Transverse colon (tissue), 4 donors: ENCODE measurements around the gene TMEM184A. TPM values are rescaled to one million over a fixed set of nuclear protein-coding genes. Genes with fewer than 3 reads are reported as not detected.

ENCODE experiments used
- DNase-seq: peaks from one replicate; pipeline ENCODE4 v3.0.0-alpha.2; 2019
- H3K27ac ChIP-seq, 4 donors: fragments of 200-600 bp; sonication (generic); 2 replicates each; pipeline ENCODE4 v1.5.1; 2016 to 2018; ENCODE audit warnings: inconsistent platforms in 4 of 4
- H3K27me3 ChIP-seq: fragments of 200-600 bp; sonication (generic); 2 replicates; pipeline ENCODE4 v1.5.1; 2017; ENCODE audit warnings: inconsistent platforms
- H3K36me3 ChIP-seq, 4 donors: fragments of 200-600 bp; sonication (generic); 2 replicates each; pipeline ENCODE4 v1.5.1; 2017 to 2019; ENCODE audit warnings: inconsistent platforms in 4 of 4
- H3K4me1 ChIP-seq, 4 donors: fragments of 200-600 bp; sonication (generic); 2 replicates each; pipeline ENCODE4 v1.5.1; 2017 to 2020; ENCODE audit warnings: inconsistent platforms in 4 of 4
- H3K4me3 ChIP-seq, 4 donors: fragments of 200-600 bp; sonication (generic); 1 replicate in 1 of 4; 2 replicates in 3 of 4; pipeline versions ENCODE4 v1.5.1 to v1.6.1; 2017 to 2019; ENCODE audit warnings: inconsistent platforms in 4 of 4
- H3K9me3 ChIP-seq, 2 donors: fragments of 200-600 bp; sonication (generic); 2 replicates each; pipeline ENCODE4 v1.5.1; 2017 to 2019; ENCODE audit warnings: inconsistent platforms in 2 of 2
- CTCF ChIP-seq, 5 experiments: fragments of 200-600 bp in 3 of 5; fragments of 450-650 bp in 2 of 5; sonication (generic) in 3 of 5; IDR thresholded peaks; 1 replicate in 2 of 5; 2 replicates in 3 of 5; pipeline ENCODE4 v1.5.1; 2016 to 2017; ENCODE audit warnings: antibody characterized with exemption in 5 of 5, inconsistent platforms in 3 of 5, mild to moderate bottlenecking in 2 of 5, moderate library complexity in 1 of 5
- EP300 ChIP-seq: sonication (generic); formaldehyde crosslinking; IDR thresholded peaks from one replicate; pipeline ENCODE4 v1.6.1; 2017; ENCODE audit warnings: antibody characterized with exemption, low read depth
- POLR2A ChIP-seq: fragments of 450-650 bp; IDR thresholded peaks from one replicate; pipeline ENCODE4 v1.6.1; 2016; ENCODE audit warnings: antibody characterized with exemption, mild to moderate bottlenecking, moderate library complexity
- POLR2AphosphoS5 ChIP-seq, 3 donors: sonication (generic); formaldehyde crosslinking; IDR thresholded peaks; one replicate each; pipeline ENCODE4 v1.6.1; 2016; ENCODE audit warnings: antibody characterized with exemption in 3 of 3
- WGBS, 2 donors: methylation state at CpG; one replicate each; pipeline ENCODE4 v1.1.5; 2018; ENCODE audit warnings: low coverage in 1 of 2; 5-methylcytosine and 5-hydroxymethylcytosine counted together
- in situ Hi-C, 4 donors: fragments of 200-750 bp; cut with MboI; loops; one replicate each; pipeline versions ENCODE4 v1.15.0 to v1.15.1; 2017; ENCODE audit warnings: low sequenced_read_pairs in 3 of 4, low pct_ligation_motif_present in 1 of 4, low pct_unique_long_range_greater_than_20kb in 1 of 4
- intact Hi-C: fragments of 100-400 bp; cut with DNase I; formaldehyde crosslinking; loops from one replicate; pipeline ENCODE4 v1.15.1; 2023; ENCODE audit warnings: low total_unique reads
- total RNA-seq, 4 donors: library from RNA; depleted of rRNA; stranded (reverse); fragments of >200 nt; gene quantifications; one replicate each; pipeline ENCODE4 v1.1.0, GENCODE V29; 2016

Gene TMEM184A
- total RNA-seq, 4 donors from 2014 or later, result 49.9 to 151 (median 94.1) TPM

- intact Hi-C loops, result no loop called here
- DNase-seq, result no peak
- 0% methylated on average over 1 of the region's 45 CpGs; no CpG with 5 or more reads in 1 of the 2 donors for WGBS, 2 donors
- Histone ChIP-seq H3K4me1 (peaks cover 17 to 42% (median 37%) of the 10 kb centered on the region in 4 donors), H3K4me3 (peak overlapping the region; percentile 70 to 75 (median 72)), H3K27me3 (no peaks in the 10 kb centered on the region), H3K27ac (peak overlapping the region; percentile 97 to 99 (median 98)), H3K36me3 (no peaks in the 10 kb centered on the region), H3K9me3 (no peaks in the 10 kb centered on the region)
- in situ Hi-C loops, result no loop called here
- TF ChIP-seq POLR2A (no peak), EP300 (no peak), POLR2AphosphoS5 (IDR thresholded peaks at IDR 0.05) (no peak), CTCF (IDR thresholded peaks at IDR 0.05) (no peak)
Observed at GRCh38 chr7:1530946-1531262, 25.1 kb downstream of the TMEM184A start.

- H3K9me3 ChIP-seq, result no peaks in the 10 kb centered on the region
- no peak overlapping the region for H3K4me3 ChIP-seq
- intact Hi-C loops, result no loop called here
- DNase-seq, result no peak
- peak overlapping the region in 3 of 4 donors; percentile 97 to 99 (median 98) for H3K27ac ChIP-seq
- no peaks in the 10 kb centered on the region for H3K36me3 ChIP-seq
- H3K27me3 ChIP-seq, result no peaks in the 10 kb centered on the region
- no peak for TF ChIP-seq EP300
- no peak for TF ChIP-seq POLR2A
- TF ChIP-seq CTCF (IDR thresholded peaks at IDR 0.05), result no peak
- TF ChIP-seq POLR2AphosphoS5 (IDR thresholded peaks at IDR 0.05), result no peak
- in situ Hi-C loops, result no loop called here
- H3K4me1 ChIP-seq, result peaks cover 14 to 36% (median 32%) of the 10 kb centered on the region in 4 donors
- 70% methylated on average over 18 of the region's 21 CpGs; no CpG with 5 or more reads in 1 of the 2 donors for WGBS, 2 donors
Observed at GRCh38 chr7:1529383-1530116, 26.5 kb downstream of the TMEM184A start.

GRCh38 chr7:1526271-1526754 is 29.7 kb downstream of the TMEM184A start:
- intact Hi-C loops (no loop called here), in situ Hi-C loops (no loop called here)
- WGBS, 2 donors, result 49 to 66% methylated on average over 6 of the region's 6 CpGs
- Histone ChIP-seq H3K4me3 (no peak overlapping the region), H3K36me3 (no peaks in the 10 kb centered on the region), H3K27me3 (no peaks in the 10 kb centered on the region), H3K27ac (no peak overlapping the region), H3K9me3 (no peaks in the 10 kb centered on the region), H3K4me1 (peaks cover 0 to 24% (median 18%) of the 10 kb centered on the region in 4 donors)
- TF ChIP-seq EP300, result no peak
- TF ChIP-seq CTCF (IDR thresholded peaks at IDR 0.05), result no peak
- TF ChIP-seq POLR2A, result no peak
- TF ChIP-seq POLR2AphosphoS5 (IDR thresholded peaks at IDR 0.05), result no peak
- DNase-seq, result no peak

- no peak for DNase-seq
- TF ChIP-seq CTCF (IDR thresholded peaks at IDR 0.05) (no peak), EP300 (no peak), POLR2AphosphoS5 (IDR thresholded peaks at IDR 0.05) (no peak), POLR2A (no peak)
- H3K27me3 ChIP-seq, result no peaks in the 10 kb centered on the region
- H3K4me1 ChIP-seq, result peaks cover 0 to 24% (median 17%) of the 10 kb centered on the region in 4 donors
- in situ Hi-C loops, result no loop called here
- intact Hi-C loops, result no loop called here
- H3K36me3 ChIP-seq, result no peaks in the 10 kb centered on the region
- no peak overlapping the region for H3K4me3 ChIP-seq
- no peaks in the 10 kb centered on the region for H3K9me3 ChIP-seq
- 93 to 100% methylated on average over 1 to 6 of the region's 6 CpGs for WGBS, 2 donors
- H3K27ac ChIP-seq, result no peak overlapping the region
Observed at GRCh38 chr7:1525409-1525808, 30.6 kb downstream of the TMEM184A start.
